ENCODE measurements around the gene GCLM.
"Not testable (repeated sequence)": the region's sequence is repeated elsewhere in the genome, so short reads cannot be mapped to it uniquely, and the experiment has no call there.

The GCLM gene, protein sequence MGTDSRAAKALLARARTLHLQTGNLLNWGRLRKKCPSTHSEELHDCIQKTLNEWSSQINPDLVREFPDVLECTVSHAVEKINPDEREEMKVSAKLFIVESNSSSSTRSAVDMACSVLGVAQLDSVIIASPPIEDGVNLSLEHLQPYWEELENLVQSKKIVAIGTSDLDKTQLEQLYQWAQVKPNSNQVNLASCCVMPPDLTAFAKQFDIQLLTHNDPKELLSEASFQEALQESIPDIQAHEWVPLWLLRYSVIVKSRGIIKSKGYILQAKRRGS

DNA sequence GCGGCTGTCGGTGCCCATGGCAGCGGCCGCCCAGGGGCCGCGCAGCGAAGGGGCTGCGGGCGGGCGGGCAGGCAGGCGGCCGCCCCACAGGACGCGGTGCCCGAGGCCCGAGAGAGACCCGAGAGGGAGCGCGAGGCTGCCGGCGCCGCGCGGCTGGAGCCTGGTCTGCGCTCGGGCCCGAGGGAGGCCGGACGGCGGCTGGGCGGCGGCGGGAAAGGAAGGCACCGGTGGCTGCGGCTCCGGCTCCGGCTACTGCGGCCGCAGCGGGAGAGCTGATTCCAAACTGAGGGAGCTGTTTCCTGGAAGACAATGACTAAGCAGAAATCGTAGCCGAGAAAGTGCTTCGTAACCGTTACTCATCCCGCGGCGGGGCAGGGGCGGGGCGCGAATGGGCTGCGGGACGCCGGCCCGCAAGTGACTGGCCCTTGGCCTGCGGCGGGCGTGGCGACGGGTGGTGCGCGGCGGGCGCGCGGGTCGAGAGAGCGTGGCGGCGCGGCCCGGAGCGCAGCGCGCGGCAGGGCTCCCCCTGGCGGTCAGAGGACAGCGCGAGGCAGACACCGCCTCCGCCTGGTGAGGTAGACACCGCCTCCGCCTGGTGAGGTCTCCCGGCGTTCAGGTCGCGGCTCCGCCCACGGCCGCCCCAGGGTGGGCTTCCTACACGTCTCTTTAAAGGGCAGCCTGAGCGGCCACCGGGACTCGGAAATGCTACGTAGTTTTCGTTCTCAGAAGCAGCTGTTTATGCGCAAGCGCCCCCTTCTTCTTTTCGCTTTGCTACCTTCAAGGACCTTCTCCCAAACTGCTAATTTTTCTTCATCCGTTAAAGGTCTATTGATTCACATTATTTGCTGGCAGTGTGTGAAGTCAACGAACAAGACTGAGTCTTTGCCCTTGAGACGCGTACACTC is at the start of gene GCLM:
GCLM (minus strand) TSS at position 285 of the 905 bp plus-strand sequence; CDS start at position 18, 267 bp downstream.
- DNase-seq: peak; percentile 66

DNA sequence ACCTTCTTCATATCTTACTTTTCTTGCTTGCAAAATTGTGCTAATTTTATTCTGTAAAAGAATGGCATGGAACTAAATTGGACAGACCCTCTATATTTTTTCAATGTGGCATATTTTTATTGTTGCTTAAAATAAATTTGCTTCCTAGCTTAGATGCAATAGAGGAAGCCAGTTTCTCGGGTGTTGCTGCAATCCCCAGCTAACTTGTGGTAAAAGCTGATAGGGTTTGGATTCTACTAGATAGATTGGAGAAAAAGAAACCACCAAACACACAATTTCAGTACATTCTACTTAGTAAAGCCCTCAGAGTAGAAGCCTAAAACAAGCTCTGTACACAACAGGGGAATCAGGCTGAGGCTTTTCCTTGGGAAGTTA is 49.5 kb upstream of the GCLM start:
- no peak for DNase-seq

DNA sequence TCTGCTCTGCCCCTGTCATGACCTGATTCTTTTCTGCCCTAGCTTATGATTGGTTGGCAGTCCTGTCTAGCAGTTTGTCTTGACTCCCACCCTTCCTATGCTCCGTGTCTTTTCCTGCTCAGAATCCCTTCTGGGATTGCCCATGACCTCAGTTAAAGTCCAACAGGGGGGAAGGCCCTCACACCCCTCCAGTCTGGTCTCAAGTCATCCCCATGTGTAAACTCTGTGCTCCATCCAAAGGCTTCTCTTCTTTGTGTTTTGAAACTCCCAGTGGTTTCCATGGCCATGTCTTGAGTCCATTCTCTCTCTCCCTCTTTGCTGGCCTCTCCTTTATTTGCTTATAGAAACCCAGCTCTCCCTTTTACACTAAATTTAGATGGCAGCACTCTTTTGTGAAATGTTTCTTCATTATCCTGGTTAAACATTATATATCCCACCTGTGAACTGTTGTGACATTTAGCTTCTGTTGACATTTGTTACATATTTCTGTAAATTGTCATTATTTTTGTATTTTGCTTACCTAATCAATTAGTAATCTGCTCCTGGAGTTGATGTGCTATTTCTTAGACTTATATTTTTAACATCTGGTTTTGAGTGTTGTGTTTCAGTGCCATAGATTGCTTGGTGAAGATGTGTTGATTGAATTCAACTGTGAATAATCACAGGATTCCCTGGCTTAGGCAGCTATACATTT is 48.9 kb upstream of the GCLM start:
- no peak for DNase-seq

DNA sequence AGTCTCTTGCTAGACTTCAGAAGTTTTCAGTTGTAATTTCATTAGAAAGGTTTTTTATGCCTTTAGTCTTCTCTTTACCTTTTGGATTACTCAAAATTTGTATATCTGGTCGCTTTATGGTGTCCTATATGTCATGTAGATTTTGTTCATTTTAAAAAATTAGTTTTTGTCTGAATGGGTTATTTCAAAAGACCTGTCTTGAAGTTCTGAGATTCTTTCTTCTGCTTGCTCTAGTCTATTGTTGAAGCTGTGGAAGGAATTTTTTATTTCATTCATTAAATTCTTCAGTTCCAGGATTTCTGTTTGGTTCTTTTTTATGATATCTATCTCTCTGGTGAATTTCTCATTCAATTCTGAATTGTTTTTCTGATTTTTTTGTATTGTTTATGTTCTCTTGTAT is 46.5 kb upstream of the GCLM start:
- DNase-seq: no peak

DNA sequence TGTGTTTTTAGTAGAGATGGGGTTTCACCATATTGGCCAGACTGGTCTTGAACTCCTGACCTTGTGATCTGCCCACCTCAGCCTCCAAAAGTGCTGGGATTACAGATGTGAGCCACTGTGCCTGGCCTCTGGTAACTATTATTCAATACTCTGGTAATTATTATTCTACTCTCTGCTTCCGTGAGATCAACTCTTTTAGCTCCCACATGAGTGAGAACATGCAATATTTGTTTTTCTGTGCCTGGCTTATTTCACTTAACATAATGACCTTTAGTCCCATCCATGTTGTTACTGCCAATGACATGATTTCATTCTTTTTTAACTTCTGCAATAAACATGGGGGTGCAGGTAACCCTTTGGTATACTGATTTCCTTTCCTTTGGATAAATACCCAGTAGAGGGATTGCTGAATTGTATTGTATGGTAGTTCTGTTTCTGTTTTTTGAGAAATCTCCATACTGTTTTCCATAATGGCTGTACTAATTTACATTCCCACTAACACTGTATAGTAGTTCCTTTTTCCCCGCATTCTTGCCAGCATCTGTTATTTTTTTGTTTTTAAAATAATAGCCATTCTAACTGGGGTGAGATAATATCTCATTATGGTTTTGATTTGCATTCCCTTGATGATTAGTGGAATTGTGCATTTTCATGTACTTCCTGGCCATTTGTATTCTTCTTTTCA is 37.9 kb upstream of the GCLM start:
- DNase-seq: not testable (repeated sequence)

DNA sequence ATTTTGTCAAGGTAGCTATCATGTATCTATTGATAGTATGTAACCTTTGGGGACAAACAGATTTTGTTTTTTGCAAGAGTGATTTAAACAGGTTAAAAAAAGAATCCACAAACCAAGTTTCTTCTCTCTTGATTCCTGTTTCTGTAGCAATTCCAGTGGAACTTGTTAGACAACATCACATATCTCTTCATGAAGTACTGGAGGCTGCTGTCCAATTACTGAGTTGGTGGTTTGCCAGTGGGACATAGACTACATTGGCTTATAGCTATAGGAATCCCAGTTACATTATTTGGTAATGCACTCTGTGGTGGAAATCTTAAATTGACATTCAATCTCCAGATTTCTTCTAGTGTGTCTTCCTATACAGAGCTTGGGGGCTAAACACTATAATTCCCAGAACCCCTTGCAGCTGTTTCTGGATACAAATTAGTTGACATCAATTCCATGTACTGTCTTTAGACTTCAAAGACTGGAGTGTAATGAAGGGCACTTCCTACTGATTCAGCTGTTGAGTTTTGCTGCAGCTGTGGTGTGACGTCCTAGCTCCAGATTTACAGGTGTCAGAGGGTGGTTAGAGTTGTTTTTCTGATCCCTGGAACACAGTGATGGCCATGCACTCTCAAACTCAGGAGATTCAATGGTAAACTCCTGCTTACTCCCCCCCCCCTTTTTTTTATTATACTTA is 29.4 kb upstream of the GCLM start:
- DNase-seq: no peak

DNA sequence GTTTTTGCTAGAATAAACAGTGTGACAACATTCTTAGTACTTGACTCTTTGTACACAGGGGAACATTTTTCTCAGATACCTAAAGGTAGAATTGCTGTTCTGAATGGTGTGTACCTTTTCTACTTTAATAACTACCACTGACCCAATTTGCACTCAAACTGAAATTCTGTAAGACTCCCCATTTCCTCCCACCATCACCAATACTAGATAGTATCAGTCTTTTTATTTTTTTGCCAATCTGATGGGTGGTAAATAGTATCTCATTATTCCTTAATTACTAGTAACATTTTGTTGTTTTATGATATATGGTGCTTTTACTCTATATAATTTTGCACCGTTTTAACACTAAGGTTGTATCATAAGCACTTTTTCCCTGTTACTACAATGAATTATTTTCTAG is 28.8 kb upstream of the GCLM start:
- DNase-seq: no peak

DNA sequence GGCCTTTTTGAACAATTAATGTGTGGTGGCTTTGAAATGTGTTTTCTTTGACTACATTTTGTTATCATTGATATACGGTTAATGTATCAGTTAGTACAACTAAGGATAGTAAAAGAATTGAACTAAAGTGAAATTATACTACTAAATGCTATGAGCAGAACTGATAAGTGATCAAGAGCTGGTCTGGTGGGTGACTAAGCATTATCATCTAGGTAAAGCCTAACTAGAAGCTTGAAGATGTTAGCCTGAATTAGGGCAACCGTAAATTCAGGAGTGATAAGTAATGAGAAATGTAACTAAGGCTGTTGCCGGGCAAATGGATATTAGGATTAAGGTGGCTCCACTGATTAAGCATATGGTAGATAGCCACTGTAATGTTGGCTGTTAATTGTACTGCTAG is 16.0 kb upstream of the GCLM start:
- no peak for DNase-seq

DNA sequence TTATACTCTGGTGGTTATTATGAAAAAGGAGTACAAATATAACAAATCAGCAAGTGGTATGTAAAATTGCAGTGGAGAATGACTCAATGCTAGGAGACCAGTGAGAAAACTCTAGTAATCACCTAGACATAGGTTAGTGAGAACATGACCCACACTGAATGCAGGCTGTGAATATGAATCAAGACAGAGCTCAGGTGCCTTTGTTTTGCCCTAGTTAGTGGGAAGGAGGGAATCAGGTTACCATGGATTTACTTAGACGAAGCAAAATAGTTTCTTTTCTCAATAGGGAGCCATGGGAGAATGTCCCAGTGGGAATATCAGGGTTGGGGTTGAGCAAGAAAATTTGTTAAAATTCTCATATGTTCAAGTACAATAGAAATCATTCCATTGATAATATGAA is 10.6 kb upstream of the GCLM start:
- no peak for DNase-seq

DNA sequence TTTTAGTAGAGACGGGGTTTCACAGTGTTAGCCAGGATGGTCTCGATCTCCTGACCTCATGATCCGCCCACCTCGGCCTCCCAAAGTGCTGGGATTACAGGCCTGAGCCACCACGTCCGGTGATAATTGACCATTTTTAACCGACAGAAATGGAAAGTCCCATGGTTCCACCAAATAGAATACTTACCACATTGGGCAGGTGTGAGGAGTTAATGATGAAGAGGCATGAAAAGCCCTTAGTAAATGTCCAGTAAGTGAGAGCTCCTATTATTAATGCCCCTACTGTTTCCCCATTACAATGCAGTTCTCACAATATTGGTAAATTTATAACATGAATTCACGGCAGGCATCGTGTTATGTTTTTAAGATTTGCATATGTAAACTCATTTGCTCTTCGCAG is 8.1 kb upstream of the GCLM start:
- no peak for DNase-seq

DNA sequence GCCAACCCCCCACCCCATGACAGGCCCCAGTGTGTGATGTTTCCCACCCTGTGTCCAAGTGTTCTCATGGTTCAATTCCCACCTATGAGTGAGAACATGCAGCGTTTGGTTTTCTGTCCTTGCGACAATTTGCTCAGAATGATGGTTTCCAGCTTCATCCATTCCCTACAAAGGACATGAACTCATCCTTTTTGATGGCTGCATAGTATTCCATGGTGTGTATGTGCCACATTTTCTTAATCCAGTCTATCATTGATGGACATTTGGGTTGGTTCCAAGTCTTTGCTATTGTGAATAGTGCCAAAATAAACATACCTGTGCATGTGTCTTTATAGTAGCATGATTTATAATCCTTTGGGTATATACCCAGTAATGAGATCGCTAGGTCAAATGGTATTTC is 1.6 kb upstream of the GCLM start:
- not testable (repeated sequence) for DNase-seq

DNA sequence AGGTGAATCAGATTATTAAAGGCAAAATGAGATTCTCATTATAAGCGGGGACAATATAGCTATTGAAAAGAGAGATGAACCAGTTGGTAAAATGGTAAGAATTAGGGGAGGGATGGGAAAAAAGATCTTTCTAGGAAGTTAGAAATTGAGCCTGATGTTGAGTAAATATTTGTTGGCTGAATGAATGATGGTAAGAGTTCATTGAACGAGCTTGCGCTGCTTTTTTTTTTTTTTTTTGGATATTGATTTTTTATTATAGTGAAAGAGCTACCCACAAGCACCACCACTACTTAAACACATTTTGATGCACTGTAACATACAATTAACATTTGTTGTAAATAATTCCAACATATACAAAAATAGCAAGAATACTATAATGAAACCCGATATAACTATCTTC is 1.1 kb upstream of the GCLM start:
- no peak for DNase-seq

DNA sequence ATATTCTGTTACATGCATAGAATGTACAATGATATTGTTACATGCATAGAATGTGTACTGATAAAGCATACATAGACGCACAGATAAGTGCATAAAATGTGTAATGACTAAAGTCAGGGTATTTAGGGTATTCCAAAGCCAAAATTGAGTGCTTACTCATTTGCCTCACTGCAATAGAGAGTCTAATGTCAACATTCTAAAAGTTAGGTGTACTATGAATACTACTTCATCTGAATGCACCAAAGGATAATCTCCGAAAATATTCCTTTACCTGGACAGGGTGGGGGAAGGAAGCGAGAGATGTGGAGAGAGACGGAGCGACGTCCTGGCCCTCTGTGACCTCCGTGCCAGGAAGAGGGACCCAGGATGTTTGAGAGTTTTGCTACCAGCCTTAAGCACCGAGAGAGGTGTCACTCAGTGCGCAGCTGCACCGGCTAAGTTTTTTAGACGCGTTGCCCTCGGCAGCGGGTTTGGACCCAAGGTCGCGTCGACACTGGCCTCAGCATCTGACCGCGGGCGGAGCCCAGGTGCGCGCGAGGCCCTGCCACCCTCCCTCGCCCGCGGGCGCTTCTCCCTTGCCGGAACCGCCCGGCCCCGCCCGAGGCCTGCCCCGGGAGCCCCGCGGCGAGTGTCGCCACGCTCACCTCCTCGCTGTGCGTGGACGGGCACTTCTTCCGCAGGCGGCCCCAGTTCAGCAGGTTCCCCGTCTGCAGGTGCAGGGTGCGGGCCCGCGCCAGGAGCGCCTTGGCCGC is 660 bp downstream of the GCLM start:
- DNase-seq: no peak

DNA sequence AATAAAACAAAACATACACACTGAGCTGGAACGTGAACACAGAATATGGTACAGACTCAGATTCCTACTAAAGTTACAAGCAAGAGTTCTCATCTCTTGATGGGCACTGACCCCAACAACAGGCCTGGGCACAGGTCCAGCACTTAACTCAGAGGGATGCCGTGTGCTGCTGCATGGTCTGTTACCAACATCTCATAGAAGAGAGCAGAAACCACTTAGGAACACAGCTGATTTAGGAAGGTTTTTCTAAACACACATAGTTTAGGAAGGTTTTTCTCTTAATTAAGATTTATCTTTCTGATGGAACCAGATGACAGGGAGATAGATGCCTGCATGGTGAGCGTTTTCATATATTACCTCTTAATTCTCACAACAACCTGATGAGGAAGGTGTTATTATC is 1.5 kb downstream of the GCLM start:
- DNase-seq: no peak

DNA sequence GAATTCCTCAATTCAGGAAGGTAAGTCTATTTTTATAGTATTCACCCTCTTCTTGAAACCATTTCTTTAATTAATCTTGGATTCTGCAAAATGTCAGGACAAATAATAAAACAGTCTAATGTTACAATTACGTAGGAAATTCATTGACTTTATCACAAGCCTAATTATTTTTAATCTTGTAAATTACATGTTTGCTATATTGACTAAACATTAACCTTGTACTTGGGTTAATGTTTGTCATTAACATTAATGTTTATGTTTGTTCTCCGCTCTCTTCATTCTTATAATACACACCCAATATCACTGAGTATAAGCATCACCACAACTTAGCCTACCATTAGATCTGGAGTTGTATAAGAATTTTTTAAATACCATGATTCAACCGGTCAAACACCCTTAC is 2.8 kb downstream of the GCLM start:
- DNase-seq: no peak

DNA sequence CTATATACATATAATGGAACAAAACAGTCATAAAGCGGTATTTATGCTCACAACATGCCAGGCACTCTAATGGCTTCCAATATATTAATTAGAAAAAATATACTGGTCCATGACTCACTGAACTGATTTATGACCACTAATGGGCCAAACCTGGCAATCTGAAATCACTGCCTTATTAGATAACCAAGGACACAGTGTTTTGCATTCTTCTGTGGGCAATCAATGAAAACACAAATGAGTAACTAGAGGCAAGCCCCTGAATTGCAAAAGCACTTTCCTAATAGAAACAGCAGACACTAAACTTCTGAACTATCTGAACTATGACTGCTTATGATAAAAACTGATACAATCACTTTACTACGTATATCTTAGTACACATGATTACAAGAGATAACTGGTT is 3.5 kb downstream of the GCLM start:
- DNase-seq: no peak

DNA sequence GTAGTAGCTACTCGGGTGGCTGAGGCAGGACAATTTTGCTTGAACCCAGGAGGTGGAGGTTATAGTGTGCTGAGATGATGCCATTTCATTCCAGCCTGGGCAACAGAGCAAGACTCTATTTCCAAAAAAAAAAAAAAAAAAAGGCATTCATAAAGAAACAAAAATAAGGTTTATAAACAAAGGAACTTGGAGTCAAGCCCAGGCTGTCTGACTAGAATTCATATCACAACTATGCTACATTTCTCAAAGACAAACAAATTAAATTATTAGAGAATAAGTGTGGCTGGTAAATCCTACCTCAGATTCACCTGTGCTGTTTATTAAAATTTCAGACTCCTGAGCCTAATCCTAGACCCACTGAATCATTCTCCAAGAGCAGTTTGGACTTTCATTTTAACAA is 4.2 kb downstream of the GCLM start:
- DNase-seq: no peak

DNA sequence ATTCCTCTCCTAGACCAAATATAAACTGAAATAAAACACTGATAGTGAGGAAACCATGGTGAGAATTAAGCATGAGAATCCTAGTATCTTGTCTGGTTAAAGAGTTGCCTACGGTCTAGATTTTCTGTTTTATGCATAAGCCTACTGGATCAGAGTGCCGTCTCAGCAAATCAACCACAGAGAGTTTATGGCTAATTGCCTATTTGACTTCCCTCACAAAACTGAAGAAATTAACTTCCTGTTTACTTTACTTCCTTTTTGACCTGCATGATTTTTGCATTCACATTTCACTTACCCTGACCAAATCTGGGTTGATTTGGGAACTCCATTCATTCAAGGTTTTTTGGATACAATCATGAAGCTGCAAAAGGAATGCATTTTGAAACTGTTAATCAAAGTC is 5.0 kb downstream of the GCLM start:
- no peak for DNase-seq

DNA sequence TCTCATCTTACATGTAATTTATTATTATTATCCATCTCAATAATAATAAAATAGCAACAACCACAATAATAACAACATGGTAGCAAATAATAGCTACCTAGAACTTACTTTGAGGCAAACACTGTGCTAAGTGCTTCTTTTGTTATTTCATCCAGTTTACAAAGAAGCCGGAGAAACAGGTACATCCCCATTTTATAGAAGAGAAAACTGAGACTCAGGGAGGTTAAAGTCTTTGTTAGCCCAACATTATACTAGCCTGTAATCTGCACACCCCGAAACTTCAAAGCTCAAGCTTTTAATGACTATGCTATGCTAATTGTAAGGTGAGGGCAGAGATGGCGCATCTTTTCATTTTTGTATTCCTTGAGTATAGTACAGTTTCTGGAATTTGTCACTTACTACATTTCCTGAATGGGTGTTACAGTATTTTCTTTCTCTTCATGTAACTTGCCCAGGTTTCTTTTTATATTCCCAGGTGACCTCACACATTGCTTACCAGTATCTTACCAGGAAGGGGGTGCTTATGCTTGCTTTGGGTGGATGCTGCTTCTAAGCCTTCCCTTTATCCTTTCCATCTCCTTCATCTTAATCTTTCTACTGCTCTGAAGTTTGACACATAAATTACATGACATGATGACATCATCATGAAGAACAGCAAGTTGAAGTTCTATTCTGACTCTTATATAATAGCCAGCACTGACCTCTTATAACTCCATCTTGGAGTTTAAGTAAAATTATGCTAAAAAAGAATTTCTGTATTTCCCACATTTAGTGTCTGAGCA is 8.3 kb downstream of the GCLM start:
- DNase-seq: no peak

DNA sequence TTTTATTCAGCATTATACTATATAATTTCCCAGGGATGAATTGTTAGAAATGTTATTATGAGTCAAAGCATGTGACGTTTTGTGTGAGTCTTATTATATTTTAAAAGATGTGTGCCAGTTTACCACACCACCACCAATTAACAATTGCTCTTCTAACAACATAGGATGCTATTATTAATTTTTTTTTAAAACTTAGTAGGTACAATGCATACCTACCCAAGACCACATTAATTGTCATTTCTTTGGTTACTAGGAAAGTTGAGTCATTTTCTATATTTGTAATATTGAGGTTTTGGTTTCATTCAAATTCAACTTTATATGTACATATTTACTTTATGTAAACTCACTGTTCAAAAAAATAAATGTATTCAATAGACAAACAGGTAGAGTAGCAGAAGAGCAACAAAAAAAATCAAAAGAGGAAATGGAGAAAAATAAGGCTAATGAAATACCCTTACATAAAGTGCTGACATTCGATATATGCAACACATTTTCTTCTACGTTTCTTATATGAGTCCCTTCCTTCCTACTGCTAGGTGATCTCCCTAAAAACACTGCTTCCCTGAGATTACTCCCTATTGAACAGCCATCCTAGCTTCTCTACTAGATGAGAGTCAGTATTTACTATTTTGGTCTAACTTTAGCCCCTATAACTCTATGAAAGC is 9.6 kb downstream of the GCLM start:
- DNase-seq: no peak

DNA sequence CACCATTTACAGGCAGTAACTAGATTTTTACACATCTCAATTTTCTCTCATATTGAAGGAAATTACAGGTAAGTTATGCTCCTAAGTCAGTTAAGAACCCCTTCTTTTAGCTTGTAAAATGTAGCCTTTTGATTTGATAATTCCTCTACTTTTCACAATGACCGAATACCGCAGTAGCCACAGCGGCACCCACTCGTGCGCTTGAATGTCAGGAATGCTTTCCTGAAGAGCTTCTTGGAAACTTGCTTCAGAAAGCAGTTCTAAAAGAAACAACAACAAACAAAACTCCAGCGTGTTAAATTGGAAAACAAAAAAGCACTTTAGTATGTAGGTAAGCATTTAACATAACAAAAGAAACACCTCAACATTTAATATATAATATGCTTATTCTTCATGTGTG is 20.3 kb downstream of the GCLM start:
- no peak for DNase-seq
